Activated effector memory CD4-positive, alpha-beta T cell treated with Interleukin-2 at 50 U/mL for 16 hours (primary cell): ENCODE data around the gene METTL3.
"Not testable (repeated sequence)": the region's sequence is repeated elsewhere in the genome, so short reads cannot be mapped to it uniquely, and the experiment has no call there.

Experiments used
- DNase-seq: peaks from one replicate; pipeline ENCODE4 v3.0.0-alpha.2; 2020

The METTL3 gene

DNA sequence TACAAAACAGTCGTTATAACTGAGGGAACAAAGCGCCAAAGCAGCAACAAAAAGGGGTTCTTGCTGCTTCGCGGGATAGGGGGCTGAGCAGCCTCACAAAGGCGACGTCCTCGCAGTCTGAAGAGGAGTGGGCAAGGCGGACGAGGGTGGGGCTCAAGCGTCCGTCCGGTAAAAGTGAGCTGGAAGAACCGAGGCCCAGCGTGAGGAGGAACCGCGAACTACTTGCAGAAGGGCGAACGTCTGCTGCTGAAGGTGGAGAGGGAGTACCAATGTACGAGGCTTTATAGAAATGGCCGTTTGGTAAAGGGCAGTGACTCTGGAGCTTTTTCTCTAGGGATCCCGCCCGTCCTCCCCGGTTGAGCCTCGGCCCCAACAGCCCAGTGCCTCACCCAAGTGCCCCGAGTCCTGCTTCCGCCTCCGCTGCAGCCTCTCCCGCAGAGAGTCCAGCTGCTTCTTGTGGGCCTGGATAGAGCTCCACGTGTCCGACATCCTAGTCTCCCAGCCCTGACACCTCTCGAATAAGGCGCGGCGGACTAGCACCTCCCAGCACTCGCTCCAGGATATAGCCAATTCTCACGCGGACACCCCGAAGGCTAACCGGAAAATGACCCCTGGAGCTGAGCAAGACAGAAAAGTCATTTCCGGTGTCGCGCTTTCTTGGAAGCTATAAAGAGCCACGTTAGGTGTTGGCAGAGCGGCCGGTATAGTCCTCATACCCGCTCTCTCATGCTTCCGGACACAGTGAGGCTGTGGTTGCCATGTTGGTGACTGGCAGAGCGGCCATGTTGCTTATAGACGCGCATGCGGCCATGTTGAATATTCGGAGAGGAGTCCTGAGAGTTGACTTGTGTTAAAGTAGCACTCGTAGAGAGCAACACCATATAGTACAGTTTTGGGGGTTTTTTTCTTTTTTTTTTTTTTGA lies at the start of gene METTL3:
Gene METTL3, minus strand, starts transcription at position 606 of the 923 bp plus-strand sequence. Its CDS starts 117 bp downstream, at position 489.
- DNase-seq: peak; percentile 92

DNA sequence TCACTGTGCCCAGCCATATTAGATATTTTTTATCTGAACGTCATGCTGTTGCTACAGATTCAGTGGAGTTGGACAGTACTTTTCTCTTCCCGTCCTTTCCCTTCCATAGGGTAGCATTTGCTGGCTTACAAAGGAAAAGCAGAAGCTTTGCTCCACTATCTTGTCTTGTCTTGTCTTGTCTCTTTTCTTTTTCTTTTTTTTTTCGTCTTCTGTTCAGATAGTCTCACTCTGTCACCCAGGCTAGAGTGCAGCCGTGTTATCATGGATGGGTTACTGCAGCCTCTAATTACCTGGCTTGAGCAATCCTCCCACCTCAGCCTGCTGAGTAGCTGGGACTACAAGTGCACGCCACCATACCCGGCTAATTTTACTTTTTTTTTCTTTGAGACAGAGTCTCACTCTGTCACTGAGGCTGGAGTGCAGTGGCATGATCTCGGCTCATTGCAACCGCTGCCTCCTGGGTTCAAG lies 47.6 kb upstream of the METTL3 start:
- no peak for DNase-seq

DNA sequence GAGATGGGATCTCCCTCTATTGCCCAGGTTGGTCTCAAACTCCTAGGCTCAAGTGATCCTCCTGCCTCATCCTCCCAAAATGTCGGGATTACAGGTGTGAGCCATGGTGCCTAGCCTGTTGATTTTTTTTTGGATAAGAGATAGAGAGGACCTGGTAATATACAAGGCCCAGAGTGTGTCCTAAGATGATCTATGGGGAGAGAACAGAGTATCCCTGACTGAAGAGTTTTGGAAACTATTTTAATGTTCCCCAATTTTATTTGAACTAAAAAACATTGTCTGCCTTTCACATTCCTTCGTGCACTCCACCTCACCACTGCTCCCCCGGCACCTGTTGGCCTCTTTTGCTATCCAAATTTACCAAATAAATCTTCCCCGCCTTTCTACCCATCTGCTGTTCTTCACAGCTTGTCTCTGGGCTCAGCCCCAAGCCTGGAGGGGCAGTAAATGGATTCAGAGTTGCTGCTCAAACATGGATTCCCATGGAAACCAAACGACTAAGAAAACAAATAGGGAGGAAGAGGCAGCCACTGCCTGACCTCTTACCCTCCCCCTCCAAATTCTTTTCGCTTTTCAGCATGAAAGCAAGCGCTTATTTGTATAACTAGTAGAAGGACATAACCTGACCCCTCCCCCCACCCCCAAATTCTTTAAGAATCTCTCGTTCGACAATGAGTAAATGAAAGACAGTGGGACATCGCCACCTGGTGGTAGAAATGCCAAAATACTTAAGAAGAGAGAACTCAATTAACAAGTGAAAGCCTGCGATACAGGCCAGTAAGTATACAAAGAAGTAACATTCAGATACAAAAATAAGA lies 46.2 kb upstream of the METTL3 start:
- DNase-seq: peak; percentile 46

DNA sequence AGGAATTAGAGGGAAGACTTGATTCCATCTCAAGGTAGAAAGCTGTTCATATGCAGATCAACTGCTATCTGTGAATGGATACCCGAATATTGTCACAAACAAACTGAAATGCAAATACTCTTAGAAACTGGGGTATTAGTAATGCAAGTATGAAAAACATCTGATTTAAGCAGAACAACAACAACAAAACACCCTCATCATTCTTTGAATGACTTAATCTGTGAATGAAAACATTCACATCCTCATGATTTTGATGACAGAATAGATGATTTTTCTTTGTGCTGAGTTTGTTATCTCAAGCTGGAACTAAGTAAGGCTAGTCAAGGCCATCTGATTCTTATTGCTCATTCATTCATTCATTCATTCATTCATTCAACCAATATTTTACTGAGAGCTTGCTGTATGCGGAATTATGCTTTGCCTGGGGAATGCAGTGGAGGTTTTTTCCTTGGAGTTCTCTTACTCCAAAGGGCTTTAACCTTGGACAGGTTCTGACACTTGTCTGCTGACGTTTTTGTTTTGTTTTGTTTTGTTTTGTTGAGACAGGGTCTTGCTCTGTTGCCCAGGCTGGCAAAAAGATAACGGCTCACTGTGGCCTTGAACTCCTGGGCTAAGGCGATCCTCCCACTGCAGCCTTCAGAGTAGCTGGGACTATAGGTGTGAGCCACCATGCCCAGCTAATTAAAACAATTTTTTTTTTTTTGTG lies 45.4 kb upstream of the METTL3 start:
- no peak for DNase-seq

DNA sequence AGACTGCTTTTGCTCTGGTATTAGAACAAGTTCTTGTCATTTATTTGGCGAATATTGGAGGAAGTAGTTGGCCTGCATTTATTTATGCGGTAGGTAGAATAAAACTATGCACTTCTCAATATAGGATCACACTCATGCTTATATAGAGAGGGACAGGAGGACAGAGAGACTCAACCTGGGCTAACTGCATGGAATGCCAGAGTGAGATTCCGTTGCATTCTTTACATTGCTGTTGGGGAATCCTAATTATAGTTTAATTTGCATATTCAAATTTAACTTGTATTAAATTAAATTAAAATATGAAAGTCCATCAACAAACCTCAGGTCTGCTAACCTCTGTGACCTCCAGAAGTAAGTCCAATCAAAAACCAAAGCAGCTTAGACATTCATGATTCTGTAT lies 42.1 kb upstream of the METTL3 start:
- DNase-seq: no peak

DNA sequence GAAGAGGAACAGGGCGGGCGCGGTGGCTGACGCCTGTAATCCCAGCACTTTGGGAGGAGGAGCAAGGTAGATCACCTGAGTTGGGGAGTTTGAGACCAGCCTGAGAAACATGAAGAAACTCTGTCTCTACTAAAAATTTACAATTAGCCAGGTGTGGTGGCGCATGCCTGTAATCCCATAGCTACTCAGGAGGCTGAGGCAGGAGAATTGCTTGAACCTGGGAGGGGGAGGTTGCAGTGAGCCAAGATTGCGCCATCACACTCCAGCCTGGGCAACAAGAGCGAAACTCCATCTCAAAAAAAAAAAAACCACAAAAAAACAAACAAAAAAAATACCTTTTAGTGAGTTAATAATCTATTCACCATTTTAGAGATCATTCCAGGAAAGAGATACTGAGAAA lies 33.4 kb upstream of the METTL3 start:
- DNase-seq: not testable (repeated sequence)

DNA sequence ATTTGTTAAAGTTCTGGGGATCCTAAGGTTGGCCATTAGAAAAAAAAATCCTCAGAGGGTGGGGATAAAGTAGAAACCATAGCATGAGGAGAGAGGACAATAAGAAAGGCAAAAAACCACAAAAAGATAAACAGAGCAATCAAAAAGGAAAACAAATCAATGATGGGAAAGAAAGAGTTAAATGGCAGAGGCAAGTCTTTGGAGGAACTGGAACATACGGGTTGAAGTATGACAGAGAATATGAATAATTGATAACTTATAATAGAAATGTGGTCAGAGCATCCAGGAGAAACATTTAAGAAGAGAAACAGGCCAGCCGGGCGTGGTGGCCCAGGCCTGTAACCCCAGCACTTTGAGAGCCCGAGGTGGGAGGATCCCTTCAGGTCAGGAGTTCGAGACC lies 32.8 kb upstream of the METTL3 start:
- DNase-seq: no peak

DNA sequence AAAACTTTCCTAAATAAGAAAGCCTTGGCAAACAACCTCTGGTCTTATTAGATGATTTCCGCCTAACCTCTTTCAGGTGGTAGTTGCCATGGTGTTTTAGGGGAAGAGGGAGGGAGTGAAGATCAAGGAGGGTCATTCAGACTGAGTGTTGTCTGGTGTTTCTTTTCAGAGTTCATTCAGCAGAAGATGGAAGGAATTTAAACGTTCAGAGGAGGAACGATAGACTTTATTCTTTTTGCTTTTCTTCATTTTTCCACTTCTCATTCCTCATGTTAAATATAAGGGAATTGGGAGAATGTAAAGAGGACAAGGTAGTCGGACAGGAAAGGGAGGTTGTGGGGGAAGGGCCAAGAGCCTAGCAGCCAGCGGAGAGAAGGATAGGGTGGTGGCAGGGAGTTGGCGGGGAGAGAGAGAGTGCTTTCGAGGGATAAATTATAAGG lies 32.4 kb upstream of the METTL3 start:
- DNase-seq: no peak

DNA sequence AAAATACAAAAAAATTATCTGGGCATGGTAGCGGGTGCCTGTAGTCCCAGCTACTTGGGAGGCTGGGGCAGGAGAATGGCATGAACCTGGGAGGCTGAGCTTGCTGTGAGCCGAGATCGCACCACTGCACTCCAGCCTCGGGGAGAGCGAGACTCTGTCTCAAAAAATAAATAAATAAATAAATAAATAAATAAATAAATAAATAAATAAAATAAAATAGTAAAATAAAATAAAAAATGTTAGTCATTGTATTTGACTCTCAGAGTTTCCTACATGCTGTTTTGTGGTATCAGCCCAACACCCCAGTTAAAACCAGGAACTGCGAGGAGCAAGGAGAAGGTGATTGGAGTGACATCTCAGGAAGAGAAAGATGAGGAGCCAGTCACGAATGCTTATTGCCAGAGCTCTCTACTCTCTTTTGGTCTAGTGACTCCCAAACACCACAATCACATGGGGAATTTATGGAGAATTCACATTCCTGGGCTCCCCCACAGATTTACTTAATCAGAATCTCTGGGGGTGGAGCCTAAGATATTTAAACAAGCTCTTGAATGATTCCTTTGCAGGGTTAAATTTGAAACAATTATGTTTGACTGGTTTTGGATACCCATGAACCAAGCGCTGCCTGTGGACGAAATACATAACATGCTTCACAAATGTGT lies 30.4 kb upstream of the METTL3 start:
- DNase-seq: no peak

DNA sequence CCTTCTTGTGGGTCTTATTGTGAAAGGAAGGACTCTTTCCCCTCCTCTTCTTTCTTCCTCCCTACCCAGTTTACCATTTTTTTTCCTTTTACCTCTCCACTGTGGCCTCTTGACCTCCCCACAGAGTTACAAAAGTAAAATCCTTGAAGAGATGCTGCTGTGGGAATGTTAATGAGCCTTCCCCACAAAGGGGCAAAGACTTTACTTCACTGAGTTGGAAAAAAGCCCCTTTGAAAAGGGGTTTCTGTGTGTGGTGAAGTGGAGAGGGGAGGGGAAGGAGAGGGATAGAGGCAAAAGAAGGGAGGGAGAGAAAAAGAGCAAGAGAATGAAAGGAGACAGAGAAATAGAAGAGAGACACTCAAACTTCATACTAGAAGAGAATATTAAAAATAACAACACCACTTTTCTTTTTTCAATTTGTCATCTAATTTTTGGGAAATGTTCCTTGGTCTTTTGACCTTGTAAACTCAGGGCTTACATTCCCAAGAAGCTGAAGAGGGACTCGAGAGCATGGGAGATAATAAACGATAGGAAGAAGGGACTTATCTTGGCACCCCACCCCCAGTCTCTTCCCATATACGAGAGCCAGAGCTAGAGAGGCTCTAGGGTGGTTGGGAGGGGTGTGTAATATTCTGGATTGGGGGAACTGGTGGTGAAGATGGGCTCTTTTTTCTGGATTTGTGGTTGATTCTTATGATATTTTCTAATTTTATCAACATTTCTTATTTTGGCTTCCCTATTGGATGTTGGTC lies 28.2 kb upstream of the METTL3 start:
- no peak for DNase-seq

DNA sequence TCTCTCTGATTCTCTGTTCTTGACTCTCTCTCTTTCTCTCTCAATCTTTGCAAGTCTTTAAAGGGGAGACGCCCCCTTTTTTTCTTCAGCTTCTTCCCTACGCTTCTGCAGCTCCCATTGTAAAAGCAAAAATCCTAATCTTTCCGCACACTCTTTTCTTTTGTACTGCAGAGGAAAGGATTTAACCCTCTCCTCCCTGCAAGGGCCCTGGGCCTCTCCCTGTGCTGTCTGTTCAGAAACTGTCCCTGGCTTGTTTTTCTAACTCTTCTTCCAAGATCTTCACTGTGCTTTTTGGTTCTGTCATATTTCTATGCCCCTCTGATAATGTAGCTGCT lies 25.9 kb upstream of the METTL3 start:
- DNase-seq: no peak

DNA sequence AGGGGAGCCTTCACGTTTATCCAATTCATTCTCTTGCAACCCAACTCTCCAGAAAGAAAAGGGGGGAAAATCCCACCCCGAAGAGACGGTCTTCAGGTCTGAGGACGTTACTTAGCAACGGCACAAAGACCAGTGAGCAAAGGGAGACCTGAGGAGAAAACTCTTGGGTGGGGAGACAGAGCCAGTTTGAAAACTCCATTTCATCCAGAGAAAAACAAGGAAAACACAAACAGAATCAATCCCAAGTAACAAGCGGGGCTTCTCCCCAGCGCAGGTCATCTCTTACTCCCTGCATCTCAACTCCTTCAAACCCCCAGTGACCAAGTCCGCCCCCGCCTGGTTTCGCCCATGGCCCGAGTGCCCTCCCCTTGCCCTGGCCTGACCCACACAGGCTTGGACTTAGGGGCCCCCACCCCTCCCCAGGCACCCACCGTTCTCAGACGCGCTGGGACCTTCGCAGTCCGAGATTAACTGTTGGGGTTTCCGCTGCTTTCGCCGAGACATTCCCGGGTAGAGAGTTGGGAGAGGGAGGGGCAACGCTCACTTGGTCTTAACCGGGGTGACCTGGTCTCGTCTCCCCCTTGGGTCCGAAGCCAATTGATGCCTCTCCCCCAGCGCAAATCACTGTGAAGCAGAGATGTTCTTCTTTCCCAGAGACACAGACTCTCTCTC lies 25.4 kb upstream of the METTL3 start:
- no peak for DNase-seq

DNA sequence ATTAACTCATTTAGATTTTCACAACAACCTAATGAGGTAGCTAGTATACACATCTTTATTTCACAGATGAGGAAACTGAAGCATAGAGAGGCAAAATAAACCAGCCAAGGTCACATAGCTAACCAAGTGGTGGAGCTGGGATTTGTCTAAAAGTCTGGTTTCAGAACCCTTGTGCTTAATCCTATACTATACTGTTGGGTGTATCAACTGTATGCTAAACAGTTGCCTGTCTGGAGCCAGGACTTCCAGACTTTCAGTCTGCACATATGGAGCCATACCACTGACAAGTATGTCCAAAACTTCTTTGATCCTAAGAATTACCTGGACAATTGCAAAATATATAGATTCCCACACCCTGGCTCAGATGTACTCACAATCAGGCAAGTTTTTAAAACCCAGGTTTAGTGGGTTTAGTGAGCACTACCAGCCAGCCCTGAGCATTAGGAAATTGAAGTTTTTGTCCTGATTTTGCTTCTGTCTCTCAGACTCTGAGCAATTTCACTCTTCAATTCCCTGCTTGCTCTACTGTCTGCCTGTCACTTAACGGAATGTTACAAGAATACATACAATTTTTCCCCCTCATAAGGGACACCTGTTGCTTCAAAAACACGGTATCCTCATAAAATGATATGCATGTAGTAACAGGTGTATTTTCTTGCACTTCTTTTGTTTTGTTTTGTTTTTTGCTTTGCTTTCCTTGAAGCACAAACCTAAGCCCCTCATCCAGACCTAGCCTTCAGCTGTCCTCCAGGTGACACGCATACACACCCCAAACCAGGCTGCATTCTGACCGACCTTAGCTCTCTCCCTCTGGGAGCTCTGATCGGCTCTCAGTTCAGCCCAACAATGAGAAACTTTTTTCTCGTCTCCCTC lies 24.6 kb upstream of the METTL3 start:
- DNase-seq: no peak

DNA sequence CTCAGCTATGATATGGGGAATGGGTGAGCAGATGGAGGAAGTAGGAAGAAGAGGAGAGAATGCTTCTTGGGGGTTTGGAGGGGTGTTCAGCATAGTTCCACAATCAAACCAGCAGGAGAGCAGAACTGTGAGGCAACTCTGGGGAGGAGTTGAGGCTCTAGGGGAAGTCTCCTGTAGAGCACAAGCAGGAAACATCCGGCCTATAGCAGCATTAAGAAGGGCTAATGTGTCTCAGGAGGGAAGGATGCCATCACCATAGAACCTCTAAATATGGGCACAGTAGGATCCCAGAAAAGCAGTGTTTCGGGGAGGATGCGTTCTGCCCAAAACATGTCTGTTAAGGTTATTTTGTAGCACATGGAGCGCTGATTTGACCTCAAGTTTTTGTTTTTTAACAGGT lies 23.4 kb upstream of the METTL3 start:
- no peak for DNase-seq

DNA sequence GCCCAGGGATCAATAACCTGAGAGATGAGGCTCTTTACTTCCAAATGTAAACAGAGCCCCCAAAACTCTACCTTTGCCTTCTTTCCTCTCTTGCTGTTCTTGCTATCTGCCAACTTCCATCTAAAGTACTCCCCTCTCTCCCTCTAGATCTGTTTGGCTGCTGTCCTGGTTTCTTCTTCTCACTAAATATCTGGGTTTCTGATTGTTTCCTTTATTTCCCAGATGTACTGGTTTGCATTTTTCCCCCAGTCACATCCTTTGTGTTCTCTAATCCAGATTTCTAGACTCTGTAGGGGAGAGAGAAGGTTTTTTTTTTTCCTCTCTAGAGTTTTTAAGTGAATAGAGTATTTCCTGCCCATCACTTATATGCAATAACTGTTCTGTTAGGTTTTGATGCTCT lies 22.2 kb upstream of the METTL3 start:
- no peak for DNase-seq

DNA sequence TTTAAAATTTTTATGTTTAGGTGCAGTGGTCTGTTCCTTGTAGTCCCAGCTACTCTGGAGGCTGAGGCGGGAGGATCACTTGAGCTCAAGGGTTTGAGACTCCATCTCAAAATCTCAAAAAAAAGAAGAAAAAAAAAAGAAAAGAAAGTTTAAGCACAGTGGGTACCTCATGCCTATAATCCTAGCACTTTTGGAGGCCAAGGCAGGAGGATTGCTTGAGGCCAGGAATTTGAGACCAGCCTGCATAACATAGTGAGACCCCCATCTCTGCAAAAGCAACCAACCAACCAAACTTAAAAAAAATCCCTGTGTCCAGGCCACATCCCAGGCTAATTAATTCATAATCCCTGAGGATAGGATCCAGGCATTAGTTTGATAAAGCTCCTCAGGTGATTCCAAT lies 18.4 kb upstream of the METTL3 start:
- DNase-seq: no peak

DNA sequence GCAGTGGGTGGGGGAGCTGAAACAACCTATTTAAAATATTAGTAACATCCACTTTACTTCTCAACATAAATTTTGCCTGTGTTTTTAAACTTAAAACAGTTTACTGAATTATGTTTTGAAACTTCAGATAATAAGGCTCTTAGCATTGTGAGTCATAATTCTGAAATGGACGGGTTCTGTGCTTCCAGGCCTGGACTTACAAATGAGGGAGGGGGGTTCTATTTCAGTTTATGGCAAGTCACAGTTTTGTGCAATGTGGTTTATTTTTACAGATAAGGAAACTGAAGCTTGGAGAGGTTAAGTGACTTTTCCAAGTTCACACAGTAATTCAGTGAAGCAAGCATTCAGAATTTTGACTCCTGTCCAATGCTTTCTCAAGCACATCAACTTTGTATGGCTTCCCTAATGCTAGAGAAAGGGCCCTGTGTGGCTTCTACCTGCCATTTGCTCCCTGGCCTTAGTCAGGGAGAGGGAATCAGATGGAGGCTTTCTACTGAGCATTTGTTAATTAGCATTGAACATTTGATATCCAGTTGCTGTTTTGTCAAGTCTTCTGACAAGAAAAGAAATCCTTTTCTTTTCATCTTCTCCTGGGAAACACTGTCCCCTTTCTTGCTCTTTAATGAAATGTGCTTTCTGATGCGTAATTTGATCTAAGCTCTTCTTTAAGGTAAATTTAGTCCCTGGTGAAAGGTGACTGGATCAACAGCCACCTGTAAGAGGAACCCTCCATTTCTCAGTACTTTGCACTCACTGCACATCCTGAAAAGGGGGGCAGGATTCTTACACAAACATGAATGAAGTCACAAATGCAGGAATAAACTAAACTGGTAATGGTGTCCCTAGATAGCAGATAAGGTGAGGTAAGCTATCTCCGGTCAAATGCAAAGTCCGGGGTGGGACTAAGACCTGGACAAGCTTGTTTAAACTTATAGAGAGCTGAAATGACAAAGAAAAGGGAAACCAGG lies 17.5 kb upstream of the METTL3 start:
- no peak for DNase-seq

DNA sequence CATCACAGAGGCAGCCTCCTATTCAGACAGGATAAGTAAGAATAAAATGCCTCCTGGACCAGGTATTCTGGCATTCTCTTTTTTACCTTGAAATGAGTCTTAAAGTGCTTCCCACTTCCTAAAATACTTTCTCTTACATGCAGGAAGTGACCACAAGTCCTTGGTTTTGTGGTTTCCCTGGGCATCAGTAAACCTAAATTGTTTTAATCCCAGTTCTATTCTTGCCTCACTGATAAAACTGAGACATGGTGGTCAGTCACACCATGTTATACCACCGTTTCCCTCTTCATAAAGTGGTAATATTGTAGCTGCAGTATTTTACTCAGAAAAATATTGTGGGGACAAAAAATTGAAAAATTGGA lies 16.2 kb upstream of the METTL3 start:
- no peak for DNase-seq

DNA sequence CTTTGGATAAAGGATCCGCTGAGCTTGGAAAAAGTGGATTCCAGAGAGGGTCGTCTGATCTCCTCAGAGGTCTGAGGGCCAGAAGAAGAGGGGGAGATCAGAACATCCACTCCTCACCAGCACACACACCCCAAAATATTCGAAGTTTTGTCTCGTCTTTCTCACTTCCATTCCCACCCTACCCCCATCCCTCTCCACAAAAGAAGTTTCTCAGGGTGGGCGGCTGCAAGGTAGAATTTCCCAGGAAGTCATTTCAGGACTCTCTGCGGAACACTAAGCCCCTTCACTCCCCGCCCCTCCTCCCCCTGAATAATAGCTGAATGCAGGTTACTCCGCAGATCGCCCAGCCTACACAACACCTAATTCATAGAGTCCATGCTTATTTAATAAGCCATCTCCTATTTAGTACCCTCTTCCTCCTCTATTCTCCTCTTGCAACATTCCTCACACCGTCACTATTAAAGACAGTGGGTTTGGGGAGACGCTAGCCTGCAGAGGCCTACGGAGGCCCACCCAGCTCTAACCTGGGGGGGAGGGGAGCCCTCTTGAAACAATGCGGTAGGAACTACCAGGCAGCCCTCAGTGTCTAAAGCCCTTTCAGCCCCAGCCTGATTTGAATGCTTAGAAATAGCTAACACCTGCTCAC lies 15.7 kb upstream of the METTL3 start:
- DNase-seq: no peak
